Measurements from ENCODE around the gene GPC3.

DNA sequence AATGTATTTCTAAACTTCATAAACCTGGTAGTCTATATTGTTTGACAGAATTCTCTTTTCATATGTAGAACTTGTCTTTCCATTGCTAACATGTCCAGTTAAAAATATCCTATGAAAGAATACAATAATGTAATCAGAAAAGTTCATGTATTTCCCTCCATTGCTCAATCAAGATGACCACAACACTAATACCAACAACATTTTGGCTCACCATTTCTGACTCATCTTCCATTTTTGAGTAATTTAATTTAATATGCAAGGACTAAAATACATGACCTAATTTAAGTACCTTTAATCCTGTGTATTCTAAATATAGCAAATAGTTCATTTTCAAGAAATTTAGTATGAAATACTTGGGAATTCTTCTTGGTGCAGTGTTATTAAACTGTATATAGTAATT, 330.6 kb downstream of the GPC3 start:
- TF ChIP-seq, protein P1, sequence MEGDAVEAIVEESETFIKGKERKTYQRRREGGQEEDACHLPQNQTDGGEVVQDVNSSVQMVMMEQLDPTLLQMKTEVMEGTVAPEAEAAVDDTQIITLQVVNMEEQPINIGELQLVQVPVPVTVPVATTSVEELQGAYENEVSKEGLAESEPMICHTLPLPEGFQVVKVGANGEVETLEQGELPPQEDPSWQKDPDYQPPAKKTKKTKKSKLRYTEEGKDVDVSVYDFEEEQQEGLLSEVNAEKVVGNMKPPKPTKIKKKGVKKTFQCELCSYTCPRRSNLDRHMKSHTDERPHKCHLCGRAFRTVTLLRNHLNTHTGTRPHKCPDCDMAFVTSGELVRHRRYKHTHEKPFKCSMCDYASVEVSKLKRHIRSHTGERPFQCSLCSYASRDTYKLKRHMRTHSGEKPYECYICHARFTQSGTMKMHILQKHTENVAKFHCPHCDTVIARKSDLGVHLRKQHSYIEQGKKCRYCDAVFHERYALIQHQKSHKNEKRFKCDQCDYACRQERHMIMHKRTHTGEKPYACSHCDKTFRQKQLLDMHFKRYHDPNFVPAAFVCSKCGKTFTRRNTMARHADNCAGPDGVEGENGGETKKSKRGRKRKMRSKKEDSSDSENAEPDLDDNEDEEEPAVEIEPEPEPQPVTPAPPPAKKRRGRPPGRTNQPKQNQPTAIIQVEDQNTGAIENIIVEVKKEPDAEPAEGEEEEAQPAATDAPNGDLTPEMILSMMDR (IDR thresholded peaks at IDR 0.05): no peak
- TF ChIP-seq FOXM1 (IDR thresholded peaks at IDR 0.05; ENCODE audit: low read depth): no peak
- no peak for TF ChIP-seq RAD21 (IDR thresholded peaks at IDR 0.05; ENCODE audit: low read length)
- no peak for TF ChIP-seq POLR2AphosphoS5 (IDR thresholded peaks at IDR 0.05; ENCODE audit: low read depth, low read length)
- TF ChIP-seq EP300 (IDR thresholded peaks at IDR 0.05; ENCODE audit: borderline replicate concordance in 1 of 2, low read depth in 1 of 2, low read length in 1 of 2): no peak
- no peak for TF ChIP-seq RCOR1 (IDR thresholded peaks at IDR 0.05; ENCODE audit: low read length)
- no peak for TF ChIP-seq EZH2phosphoT487 (IDR thresholded peaks at IDR 0.05; ENCODE audit: borderline replicate concordance, low read depth)
- TF ChIP-seq, protein P2, sequence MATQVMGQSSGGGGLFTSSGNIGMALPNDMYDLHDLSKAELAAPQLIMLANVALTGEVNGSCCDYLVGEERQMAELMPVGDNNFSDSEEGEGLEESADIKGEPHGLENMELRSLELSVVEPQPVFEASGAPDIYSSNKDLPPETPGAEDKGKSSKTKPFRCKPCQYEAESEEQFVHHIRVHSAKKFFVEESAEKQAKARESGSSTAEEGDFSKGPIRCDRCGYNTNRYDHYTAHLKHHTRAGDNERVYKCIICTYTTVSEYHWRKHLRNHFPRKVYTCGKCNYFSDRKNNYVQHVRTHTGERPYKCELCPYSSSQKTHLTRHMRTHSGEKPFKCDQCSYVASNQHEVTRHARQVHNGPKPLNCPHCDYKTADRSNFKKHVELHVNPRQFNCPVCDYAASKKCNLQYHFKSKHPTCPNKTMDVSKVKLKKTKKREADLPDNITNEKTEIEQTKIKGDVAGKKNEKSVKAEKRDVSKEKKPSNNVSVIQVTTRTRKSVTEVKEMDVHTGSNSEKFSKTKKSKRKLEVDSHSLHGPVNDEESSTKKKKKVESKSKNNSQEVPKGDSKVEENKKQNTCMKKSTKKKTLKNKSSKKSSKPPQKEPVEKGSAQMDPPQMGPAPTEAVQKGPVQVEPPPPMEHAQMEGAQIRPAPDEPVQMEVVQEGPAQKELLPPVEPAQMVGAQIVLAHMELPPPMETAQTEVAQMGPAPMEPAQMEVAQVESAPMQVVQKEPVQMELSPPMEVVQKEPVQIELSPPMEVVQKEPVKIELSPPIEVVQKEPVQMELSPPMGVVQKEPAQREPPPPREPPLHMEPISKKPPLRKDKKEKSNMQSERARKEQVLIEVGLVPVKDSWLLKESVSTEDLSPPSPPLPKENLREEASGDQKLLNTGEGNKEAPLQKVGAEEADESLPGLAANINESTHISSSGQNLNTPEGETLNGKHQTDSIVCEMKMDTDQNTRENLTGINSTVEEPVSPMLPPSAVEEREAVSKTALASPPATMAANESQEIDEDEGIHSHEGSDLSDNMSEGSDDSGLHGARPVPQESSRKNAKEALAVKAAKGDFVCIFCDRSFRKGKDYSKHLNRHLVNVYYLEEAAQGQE (IDR thresholded peaks at IDR 0.05; ENCODE audit: low read depth, low read length): no peak
- TF ChIP-seq, protein P3, sequence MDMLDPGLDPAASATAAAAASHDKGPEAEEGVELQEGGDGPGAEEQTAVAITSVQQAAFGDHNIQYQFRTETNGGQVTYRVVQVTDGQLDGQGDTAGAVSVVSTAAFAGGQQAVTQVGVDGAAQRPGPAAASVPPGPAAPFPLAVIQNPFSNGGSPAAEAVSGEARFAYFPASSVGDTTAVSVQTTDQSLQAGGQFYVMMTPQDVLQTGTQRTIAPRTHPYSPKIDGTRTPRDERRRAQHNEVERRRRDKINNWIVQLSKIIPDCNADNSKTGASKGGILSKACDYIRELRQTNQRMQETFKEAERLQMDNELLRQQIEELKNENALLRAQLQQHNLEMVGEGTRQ (IDR thresholded peaks at IDR 0.05; ENCODE audit: borderline replicate concordance, low read depth, low read length): no peak
- no peak for TF ChIP-seq RXRA (IDR thresholded peaks at IDR 0.05; ENCODE audit: borderline replicate concordance, low read depth)
- TF ChIP-seq, protein P4, sequence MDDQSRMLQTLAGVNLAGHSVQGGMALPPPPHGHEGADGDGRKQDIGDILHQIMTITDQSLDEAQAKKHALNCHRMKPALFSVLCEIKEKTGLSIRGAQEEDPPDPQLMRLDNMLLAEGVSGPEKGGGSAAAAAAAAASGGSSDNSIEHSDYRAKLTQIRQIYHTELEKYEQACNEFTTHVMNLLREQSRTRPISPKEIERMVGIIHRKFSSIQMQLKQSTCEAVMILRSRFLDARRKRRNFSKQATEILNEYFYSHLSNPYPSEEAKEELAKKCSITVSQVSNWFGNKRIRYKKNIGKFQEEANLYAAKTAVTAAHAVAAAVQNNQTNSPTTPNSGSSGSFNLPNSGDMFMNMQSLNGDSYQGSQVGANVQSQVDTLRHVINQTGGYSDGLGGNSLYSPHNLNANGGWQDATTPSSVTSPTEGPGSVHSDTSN (IDR thresholded peaks at IDR 0.05): no peak
- no peak for TF ChIP-seq RFX5 (IDR thresholded peaks at IDR 0.05; ENCODE audit: low read length)
- TF ChIP-seq, protein P5, sequence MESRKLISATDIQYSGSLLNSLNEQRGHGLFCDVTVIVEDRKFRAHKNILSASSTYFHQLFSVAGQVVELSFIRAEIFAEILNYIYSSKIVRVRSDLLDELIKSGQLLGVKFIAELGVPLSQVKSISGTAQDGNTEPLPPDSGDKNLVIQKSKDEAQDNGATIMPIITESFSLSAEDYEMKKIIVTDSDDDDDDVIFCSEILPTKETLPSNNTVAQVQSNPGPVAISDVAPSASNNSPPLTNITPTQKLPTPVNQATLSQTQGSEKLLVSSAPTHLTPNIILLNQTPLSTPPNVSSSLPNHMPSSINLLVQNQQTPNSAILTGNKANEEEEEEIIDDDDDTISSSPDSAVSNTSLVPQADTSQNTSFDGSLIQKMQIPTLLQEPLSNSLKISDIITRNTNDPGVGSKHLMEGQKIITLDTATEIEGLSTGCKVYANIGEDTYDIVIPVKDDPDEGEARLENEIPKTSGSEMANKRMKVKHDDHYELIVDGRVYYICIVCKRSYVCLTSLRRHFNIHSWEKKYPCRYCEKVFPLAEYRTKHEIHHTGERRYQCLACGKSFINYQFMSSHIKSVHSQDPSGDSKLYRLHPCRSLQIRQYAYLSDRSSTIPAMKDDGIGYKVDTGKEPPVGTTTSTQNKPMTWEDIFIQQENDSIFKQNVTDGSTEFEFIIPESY (IDR thresholded peaks at IDR 0.05; ENCODE audit: borderline replicate concordance, low read depth): no peak

Measured in SK-N-SH (cell line).